HG02623 (cell line): Measurements from ENCODE around the gene C17orf107.

Experiments
- ATAC-seq: cut with Tn5 transposase; IDR thresholded peaks from one replicate; pipeline ENCODE4 v1.9.1; 2021; ENCODE audit warnings: moderate library complexity; ENCODE audit not compliant: unreplicated experiment

The C17orf107 gene

DNA sequence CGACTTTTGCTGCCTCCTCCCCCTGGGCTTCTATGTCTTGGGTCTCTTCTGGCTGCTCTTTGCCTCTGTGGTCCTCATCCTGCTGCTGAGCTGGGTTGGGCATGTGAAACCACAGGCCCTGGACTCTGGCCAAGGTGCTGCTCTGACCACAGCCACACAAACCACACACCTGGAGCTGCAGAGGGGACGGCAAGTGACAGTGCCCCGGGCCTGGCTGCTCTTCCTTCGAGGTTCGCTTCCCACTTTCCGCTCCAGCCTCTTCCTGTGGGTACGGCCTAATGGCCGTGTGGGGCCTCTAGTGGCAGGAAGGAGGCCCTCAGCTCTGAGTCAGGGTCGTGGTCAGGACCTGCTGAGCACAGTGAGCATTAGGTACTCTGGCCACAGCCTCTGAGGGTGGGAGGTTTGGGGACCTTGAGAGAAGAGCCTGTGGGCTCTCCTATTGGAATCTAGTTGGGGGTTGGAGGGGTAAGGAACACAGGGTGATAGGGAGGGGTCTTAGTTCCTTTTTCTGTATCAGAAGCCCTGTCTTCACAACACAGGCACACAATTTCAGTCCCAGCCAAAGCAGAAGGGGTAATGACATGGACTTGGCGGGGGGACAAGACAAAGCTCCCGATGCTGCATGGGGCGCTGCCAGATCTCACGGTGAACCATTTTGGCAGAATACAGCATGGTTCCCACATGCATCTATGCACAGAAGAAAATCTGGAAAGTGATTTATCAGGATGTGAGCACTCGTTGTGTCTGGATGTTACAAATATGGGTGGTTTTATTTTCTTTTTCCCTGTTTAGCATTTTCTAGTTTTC lies 35.0 kb downstream of the C17orf107 start:
- no peak for ATAC-seq

DNA sequence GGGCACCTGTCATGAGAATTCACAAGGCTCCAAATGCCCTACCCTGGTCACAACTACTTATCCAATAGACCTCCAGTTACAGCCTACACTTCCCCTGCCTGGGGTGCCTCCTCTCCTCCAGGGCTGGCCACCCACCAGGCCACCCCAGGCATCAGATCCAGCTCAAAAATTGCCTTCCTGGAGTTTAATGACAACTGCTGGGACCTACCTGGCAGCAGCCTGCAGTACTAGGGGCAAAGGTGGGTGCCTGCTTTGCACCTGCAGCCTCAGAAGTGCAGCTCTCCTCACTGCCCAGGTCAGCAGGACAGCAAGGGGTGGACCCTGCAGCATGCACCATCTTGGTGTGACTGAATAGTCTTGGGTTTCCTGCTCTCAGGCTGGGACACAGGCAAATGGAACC lies 36.3 kb downstream of the C17orf107 start:
- ATAC-seq = no peak

GRCh38 chr17:4936436-4936835 lies 37.1 kb downstream of the C17orf107 start:
- ATAC-seq = no peak

DNA sequence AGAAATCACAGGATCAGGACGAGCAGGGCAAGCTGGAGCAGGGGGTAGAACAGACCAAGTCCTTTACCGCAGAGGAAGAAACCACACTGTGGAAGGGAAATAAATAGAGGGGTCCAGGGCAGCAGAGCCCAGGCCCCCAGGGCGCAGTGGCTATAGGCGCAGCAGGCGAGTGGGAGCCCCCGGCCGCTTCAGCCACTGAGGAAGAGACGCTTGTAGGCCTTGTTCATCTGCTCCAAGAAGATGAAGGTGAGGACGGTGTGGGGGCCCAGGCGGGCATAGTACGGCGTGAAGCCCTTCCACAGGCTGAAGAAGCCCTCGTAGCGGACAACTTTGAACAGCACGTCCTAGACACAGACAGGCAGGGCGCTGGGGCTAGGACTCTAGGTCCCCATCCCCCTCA lies 38.2 kb downstream of the C17orf107 start:
- no peak for ATAC-seq

GRCh38 chr17:4938069-4938491 lies 38.7 kb downstream of the C17orf107 start:
- ATAC-seq = no peak

- no peak for ATAC-seq
Measured at GRCh38 chr17:4938688-4939545, 39.6 kb downstream of the C17orf107 start.

DNA sequence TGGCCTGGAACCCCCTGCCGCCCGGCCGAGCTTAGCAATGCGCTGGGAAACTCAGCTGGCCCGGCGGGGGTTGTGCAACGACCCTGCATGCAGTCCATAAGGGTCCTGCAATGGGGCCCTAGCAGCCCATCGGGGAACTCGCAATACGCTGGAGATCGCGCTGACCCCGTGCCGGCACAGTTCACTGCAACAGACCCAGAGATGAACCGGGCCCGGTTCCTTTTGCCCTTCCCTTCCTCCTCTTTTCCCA lies 40.1 kb downstream of the C17orf107 start:
- ATAC-seq = peak; percentile 4

DNA sequence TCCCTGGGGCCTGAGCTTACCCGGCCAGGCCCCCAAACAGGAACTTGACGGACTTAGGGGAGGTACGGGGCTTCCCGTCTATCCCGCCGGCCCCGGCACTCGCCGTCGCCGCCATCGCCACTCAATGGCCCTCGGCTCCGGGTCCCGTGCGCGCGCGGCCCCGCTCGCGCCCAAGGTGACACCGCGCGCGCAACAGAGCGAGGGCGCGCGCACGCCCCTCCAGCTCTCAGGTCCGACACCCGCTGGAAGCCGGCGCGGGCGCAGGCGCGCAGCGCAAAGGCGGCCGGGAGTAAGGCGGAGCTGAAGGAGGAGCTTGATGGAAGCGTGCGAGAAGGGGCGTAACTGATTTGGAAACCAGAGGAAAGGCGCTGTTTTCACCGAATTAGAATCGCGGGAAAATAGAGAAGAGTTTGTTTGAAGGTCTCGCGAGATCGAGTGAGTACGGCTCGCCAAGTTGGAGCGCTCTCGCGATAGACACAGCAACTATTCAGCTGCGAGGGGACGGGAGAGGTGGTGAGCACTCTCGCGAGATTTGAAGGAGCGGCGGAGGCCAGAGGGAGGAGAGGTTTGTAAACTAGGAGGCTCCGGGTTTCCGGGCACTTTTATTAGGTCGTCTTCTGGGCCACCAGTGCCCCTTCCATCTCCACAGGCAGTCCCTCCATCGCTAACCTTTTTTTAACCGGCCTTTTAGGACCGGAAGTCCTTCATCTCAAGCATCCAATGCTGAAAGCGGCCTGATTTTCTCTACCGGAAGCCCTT lies 40.6 kb downstream of the C17orf107 start, which contains the start of the genes RNF167 and SLC25A11:
Gene RNF167, plus strand, starts transcription at position 473 of the 759 bp plus-strand sequence. CDS start 642 bp downstream, outside the sequence.
Gene SLC25A11, minus strand, starts transcription at position 251 of the 759 bp plus-strand sequence. Its CDS starts 136 bp downstream, at position 115.
- peak; percentile 70 for ATAC-seq

DNA sequence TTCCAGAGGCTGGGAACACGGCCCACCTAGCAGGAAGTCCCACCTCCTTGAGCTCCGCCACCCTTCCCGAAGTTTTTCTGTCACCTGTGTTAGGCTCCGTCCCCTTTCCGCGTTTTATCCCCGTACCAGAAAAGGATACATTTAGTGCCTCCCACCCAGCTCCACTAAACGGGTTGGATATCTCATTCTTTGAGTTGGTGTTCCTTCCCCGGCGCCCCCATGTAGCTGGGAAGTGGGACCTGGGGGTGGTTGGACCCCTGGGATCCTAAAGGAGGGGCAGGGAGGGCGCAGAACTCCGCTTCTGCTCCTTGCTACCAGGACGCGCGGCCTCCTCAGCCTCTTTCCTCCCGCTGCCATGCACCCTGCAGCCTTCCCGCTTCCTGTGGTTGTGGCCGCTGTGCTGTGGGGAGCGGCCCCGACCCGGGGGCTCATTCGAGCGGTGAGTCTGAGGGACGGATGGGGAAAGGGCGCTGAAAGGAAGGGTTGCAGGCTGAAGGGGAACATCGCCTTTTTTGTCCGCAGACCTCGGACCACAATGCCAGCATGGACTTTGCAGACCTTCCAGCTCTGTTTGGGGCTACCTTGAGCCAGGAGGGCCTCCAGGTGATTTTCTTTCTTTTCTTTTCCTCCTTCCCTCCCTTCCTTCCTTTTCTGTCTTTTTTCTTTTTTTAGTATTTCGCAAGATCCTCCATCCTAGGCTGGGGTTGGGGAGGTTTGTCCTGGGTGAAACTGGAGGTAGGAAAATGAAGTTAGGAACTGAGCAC lies 41.4 kb downstream of the C17orf107 start:
- no peak for ATAC-seq

- ATAC-seq = no peak
Measured at GRCh38 chr17:4941319-4941610, 41.9 kb downstream of the C17orf107 start.

GRCh38 chr17:4942760-4943508 lies 43.6 kb downstream of the C17orf107 start:
- ATAC-seq = no peak

DNA sequence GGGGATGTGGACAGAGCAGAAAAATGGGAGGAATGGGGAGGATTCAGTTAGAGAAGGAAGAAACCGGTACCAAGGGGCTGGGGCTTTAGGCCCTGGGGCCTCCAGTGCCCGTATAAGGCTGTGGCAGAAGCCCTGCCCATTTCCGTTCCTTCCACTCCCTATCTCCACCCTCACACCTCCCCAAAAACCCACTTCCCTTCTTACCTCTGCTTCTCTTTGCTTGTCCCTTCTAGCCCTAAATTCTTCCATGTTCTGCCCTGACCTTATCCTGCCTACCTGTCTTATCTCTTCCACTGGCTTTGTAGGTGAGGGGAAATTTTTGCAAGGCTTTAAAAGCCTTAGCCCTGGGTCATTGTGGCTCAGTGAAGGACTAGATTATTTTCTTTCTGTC lies 44.8 kb downstream of the C17orf107 start:
- ATAC-seq = no peak

DNA sequence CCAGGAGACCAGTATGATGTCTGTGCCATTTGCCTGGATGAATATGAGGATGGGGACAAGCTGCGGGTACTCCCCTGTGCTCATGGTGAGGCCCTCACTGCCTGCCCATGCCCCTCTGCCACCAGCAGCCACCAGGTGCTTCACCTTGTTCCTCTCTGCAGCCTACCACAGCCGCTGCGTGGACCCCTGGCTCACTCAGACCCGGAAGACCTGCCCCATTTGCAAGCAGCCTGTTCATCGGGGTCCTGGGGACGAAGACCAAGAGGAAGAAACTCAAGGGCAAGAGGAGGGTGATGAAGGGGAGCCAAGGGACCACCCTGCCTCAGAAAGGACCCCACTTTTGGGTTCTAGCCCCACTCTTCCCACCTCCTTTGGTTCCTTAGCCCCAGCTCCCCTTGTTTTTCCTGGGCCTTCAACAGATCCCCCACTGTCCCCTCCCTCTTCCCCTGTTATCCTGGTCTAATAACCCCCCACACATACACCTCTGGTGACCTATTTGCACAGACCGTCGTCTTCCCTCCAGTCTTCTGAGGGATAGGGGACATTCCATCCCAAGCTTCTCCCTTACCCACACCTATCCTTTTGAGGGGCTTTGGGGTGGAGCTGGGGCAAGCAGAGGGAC lies 45.3 kb downstream of the C17orf107 start:
- ATAC-seq = no peak

- no peak for ATAC-seq
Measured at GRCh38 chr17:4945176-4945943, 46.0 kb downstream of the C17orf107 start.

DNA sequence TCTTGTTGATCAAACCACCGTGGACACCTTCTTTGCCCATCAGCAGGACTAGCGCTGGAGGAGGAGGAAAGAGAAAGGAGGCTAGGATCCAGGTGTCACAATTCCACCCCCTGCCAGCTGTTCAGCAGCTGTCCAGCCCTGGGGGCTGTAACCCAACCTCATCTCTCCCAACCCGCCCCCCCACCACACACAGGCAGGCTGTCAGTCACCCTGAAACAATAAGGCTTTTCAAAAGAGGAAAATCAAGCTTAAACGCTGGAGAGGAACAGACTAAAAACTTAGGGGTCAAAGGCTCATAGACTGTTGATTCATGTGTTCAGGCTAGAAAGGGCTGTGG lies 46.6 kb downstream of the C17orf107 start:
- no peak for ATAC-seq

- ATAC-seq = no peak
Measured at GRCh38 chr17:4946312-4946976, 47.1 kb downstream of the C17orf107 start.

- ATAC-seq = no peak
Measured at GRCh38 chr17:4947010-4947410, 47.7 kb downstream of the C17orf107 start.

GRCh38 chr17:4947411-4948165 lies 48.3 kb downstream of the C17orf107 start:
- no peak for ATAC-seq
